Thoracic aorta (tissue), 2 donors: ENCODE results near the gene EIF2A. TPM values are rescaled to one million over a fixed set of nuclear protein-coding genes. Genes with fewer than 3 reads are reported as not detected.

ENCODE experiments used
- ATAC-seq: fragments of 150-250 bp; one replicate; pipeline ENCODE4 v1.8.0; 2017; ENCODE audit warnings: low read depth; ENCODE audit not compliant: insufficient number of reproducible peaks, low FRiP score
- DNase-seq: peaks from one replicate; pipeline ENCODE4 v3.0.0-alpha.2; 2020; ENCODE audit warnings: low spot score
- H3K27ac ChIP-seq, 2 donors: fragments of 200-600 bp; sonication (generic); 1 replicate in 1 of 2; 2 replicates in 1 of 2; pipeline ENCODE4 v1.5.1; 2016; ENCODE audit warnings: mild to moderate bottlenecking in 2 of 2, moderate library complexity in 2 of 2
- H3K27me3 ChIP-seq: fragments of 200-600 bp; sonication (generic); replicated peaks from 2 replicates; pipeline ENCODE4 v1.6.0; 2016; ENCODE audit warnings: mild to moderate bottlenecking; ENCODE audit not compliant: insufficient read depth
- H3K36me3 ChIP-seq: fragments of 200-600 bp; sonication (generic); one replicate; pipeline ENCODE4 v1.5.1; 2016
- H3K4me1 ChIP-seq, 2 donors: fragments of 200-600 bp; sonication (generic); 1 replicate in 1 of 2; 2 replicates in 1 of 2; pipeline versions ENCODE4 v1.5.1 to v1.6.0; 2016; ENCODE audit warnings: low read depth in 2 of 2, mild to moderate bottlenecking in 1 of 2; ENCODE audit not compliant: control insufficient read depth in 1 of 2
- H3K4me3 ChIP-seq: fragments of 200-600 bp; sonication (generic); 2 replicates; pipeline ENCODE4 v1.5.1; 2016; ENCODE audit warnings: mild to moderate bottlenecking
- H3K9me3 ChIP-seq: fragments of 200-600 bp; sonication (generic); 2 replicates; pipeline ENCODE4 v1.5.1; 2016
- total RNA-seq, 2 donors: library from RNA; depleted of rRNA; stranded (reverse); fragments of >200 nt; gene quantifications; one replicate each; pipeline versions ENCODE4 v1.1.0 to v1.2.3, GENCODE V29; 2016
- TF ChIP-seq, protein P1 (sequence below): fragments of 200-600 bp; sonication (generic); IDR thresholded peaks from one replicate; pipeline ENCODE4 v1.5.1; 2019; ENCODE audit warnings: antibody characterized with exemption

The EIF2A gene
- total RNA-seq, 2 donors from 2014 or later, result 124 to 173 TPM

DNA sequence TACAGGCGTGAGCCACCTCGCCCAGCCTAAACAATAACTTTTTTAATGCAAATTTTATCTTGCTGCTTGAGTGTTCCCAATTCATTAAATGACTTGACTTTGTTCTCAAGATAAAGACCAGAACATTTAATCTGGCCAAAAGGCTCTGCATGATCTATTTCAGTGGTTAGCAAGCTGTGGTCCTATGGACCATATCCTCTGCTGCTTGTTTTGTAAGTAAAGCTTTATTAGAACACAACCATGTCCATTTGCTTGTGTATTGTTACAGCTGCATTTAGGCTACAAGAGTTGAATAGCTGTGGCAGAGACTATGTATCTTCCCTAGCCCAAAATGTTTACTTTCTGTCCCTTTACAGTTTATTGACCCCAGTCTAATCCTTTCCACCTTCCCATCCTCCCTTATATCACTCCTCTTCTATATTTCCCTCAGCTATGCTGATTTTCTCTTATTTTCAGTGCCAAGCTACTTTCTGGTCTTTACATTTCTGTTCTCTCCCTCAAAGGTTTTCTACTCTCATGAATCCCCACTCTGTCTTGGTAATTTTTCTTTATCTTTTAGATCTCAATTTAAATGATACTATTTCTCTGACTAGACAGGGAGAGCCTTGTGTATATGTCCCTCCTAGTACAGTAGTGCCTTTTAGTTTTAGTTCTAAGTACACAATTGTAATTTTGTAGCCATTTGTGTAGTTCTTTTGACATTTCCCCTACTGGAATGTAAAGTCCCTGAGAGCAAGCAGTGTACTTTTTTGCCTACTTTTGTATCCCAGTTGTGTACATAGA lies 79.8 kb downstream of the EIF2A start:
- H3K9me3 ChIP-seq, result no peaks in the 10 kb centered on the region
- no peaks in the 10 kb centered on the region for H3K27me3 ChIP-seq
- peaks cover 19% of the 10 kb centered on the region for H3K36me3 ChIP-seq
- H3K4me1 ChIP-seq, result peaks cover 16 to 19% of the 10 kb centered on the region in 2 donors
- H3K4me3 ChIP-seq, result no peak overlapping the region
- H3K27ac ChIP-seq, result no peak overlapping the region
- ATAC-seq (no peak), DNase-seq (no peak)
- TF ChIP-seq, protein P1, sequence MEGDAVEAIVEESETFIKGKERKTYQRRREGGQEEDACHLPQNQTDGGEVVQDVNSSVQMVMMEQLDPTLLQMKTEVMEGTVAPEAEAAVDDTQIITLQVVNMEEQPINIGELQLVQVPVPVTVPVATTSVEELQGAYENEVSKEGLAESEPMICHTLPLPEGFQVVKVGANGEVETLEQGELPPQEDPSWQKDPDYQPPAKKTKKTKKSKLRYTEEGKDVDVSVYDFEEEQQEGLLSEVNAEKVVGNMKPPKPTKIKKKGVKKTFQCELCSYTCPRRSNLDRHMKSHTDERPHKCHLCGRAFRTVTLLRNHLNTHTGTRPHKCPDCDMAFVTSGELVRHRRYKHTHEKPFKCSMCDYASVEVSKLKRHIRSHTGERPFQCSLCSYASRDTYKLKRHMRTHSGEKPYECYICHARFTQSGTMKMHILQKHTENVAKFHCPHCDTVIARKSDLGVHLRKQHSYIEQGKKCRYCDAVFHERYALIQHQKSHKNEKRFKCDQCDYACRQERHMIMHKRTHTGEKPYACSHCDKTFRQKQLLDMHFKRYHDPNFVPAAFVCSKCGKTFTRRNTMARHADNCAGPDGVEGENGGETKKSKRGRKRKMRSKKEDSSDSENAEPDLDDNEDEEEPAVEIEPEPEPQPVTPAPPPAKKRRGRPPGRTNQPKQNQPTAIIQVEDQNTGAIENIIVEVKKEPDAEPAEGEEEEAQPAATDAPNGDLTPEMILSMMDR, result no peak

DNA sequence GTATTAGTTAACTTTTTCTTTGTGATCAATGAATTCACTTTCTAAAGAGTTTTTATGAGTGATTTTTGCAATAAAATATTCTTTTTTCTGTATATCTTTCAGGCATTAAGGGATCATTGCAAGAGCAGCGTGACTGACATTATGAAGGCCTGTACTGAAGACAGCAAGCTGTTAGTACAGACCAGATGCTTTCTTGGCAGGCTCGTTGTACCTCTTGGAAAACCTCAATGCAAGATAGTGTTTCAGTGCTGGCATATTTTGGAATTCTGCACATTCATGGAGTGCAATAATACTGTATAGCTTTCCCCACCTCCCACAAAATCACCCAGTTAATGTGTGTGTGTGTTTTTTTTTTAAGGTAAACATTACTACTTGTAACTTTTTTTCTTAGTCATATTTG lies 81.0 kb downstream of the EIF2A start:
- Histone ChIP-seq H3K27ac (no peak overlapping the region), H3K36me3 (peaks cover 19% of the 10 kb centered on the region), H3K9me3 (no peaks in the 10 kb centered on the region), H3K4me1 (peaks cover 6 to 16% of the 10 kb centered on the region in 2 donors), H3K4me3 (no peak overlapping the region), H3K27me3 (no peaks in the 10 kb centered on the region)
- no peak for ATAC-seq
- no peak for DNase-seq
- TF ChIP-seq, protein P1, result no peak

DNA sequence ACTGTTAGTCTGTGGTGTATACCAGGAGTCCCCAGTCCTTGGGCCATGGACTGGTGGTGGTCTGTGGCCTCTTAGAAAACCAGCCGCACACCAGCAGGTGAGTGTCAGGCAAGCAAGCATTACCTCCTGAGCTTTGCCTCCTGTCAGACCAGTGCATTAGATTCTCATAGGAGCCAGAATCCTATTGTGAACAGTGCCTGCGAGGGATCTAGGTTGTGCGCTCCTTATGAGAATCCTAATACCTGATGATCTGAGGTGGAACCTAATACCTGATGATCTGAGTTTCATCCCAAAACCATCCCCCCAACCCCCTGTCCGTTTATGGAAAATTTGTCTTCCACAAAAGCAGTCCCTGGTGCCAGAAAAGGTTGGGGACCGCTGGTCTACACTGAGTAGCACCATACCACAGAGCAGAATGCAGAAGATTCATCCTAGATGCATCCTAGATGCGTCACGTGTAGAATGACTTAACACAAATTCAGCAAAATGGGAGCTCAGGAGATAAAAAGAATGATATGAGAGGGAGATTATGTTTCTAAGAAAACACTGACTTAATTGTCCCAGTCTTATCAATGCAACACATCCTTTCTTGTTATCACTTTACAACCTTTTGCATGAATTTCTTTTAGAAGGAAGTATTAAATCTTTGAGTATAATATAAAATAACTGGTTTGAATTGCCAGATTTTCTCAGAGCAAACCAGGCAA lies 85.1 kb downstream of the EIF2A start:
- no peak overlapping the region for H3K4me3 ChIP-seq
- peaks cover 6 to 8% of the 10 kb centered on the region in 2 donors for H3K4me1 ChIP-seq
- TF ChIP-seq, protein P1, result no peak
- H3K27ac ChIP-seq, result no peak overlapping the region
- H3K36me3 ChIP-seq, result peaks cover 10% of the 10 kb centered on the region
- no peaks in the 10 kb centered on the region for H3K9me3 ChIP-seq
- ATAC-seq (no peak), DNase-seq (no peak)
- no peaks in the 10 kb centered on the region for H3K27me3 ChIP-seq

DNA sequence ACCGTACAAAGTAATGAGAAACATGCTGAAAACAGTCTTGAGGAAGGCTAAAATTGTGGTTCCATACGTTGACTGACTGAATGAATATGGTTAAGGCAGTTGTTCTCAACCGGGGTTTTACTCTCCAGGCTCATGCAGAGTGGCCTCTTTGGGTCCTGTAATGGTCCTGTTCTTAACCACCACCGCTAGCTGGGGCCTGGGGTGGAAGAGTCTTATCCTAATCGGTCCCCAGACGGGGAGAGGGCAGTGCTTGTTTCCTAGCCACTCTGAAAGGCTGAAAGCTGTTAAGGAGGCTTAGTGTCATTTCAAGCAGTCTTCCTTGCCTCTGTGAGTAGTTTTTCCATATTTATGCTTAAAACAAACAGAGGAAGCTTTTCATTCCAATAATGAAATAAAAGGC lies 88.5 kb downstream of the EIF2A start:
- no peaks in the 10 kb centered on the region for H3K9me3 ChIP-seq
- peaks cover 6 to 8% of the 10 kb centered on the region in 2 donors for H3K4me1 ChIP-seq
- TF ChIP-seq, protein P1, result no peak
- no peaks in the 10 kb centered on the region for H3K36me3 ChIP-seq
- no peak overlapping the region for H3K27ac ChIP-seq
- DNase-seq (no peak), ATAC-seq (no peak)
- H3K4me3 ChIP-seq, result no peak overlapping the region
- H3K27me3 ChIP-seq, result no peaks in the 10 kb centered on the region

DNA sequence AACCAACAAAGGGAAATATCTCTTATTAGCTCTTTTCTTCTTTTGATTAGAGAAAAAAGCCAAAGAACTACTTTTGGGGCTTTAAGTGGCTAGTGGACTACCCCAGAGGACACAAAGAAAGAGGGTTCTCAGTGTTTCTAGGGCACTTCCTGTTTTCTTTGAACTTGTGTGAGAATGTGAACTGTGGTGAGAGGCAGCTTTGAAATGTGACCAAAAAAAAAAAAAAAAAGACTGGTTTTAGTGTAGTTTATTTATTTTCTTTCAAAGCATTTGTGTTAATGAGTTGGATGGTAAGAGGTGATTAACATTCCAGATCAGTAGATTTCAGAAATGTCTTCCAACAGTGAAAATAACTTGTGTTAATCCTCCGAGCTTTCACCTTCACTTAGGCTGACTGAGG lies 88.9 kb downstream of the EIF2A start:
- Histone ChIP-seq H3K4me1 (peaks cover 6 to 8% of the 10 kb centered on the region in 2 donors), H3K27me3 (no peaks in the 10 kb centered on the region), H3K36me3 (no peaks in the 10 kb centered on the region), H3K9me3 (no peaks in the 10 kb centered on the region), H3K4me3 (no peak overlapping the region), H3K27ac (no peak overlapping the region)
- no peak for ATAC-seq
- no peak for DNase-seq
- TF ChIP-seq, protein P1, result no peak
